SK-N-SH (cell line): ENCODE measurements around the gene TUBB8.

ENCODE experiments used
- CHD2 ChIP-seq: fragments of 150-350 bp; IDR thresholded peaks from 2 replicates; pipeline ENCODE4 v1.6.1; 2018; ENCODE audit warnings: low read length; ENCODE audit not compliant: partially characterized antibody
- EP300 ChIP-seq, 2 experiments: IDR thresholded peaks; 2 replicates each; pipeline versions ENCODE4 v1.4.0 to v1.6.1; 2012; ENCODE audit warnings: borderline replicate concordance in 1 of 2, low read depth in 1 of 2, low read length in 1 of 2
- FOXM1 ChIP-seq: IDR thresholded peaks from 2 replicates; pipeline ENCODE4 v1.4.0; 2012; ENCODE audit warnings: low read depth, mild to moderate bottlenecking
- GATA2 ChIP-seq: sonication (generic); formaldehyde crosslinking; IDR thresholded peaks from 2 replicates; pipeline ENCODE4 v1.5.0; 2020; ENCODE audit warnings: mild to moderate bottlenecking, missing genetic modification reagents
- MEF2A ChIP-seq: IDR thresholded peaks from 2 replicates; pipeline ENCODE4 v1.4.0; 2012; ENCODE audit warnings: low read depth, borderline replicate concordance
- MXI1 ChIP-seq: IDR thresholded peaks from 2 replicates; pipeline ENCODE4 v1.6.1; 2012; ENCODE audit warnings: mild to moderate bottlenecking, low read depth, low read length, improper control_type of control experiment
- RCOR1 ChIP-seq: fragments of 150-350 bp; IDR thresholded peaks from 2 replicates; pipeline ENCODE4 v1.6.1; 2017; ENCODE audit warnings: antibody characterized with exemption, low read length
- REST ChIP-seq: IDR thresholded peaks from 2 replicates; pipeline ENCODE4 v1.6.1; 2012; ENCODE audit warnings: mild to moderate bottlenecking, low read depth, low read length, moderate library complexity
- TCF12 ChIP-seq: IDR thresholded peaks from 2 replicates; pipeline ENCODE4 v1.4.0; 2012
- TEAD4 ChIP-seq: IDR thresholded peaks from 2 replicates; pipeline ENCODE4 v1.4.0; 2012; ENCODE audit warnings: mild to moderate bottlenecking, borderline replicate concordance; ENCODE audit not compliant: insufficient read depth
- USF1 ChIP-seq: IDR thresholded peaks from 2 replicates; pipeline ENCODE4 v1.4.0; 2012; ENCODE audit warnings: low read depth, borderline replicate concordance
- TF ChIP-seq, protein P1 (sequence below): fragments of 200-600 bp; sonication (generic); IDR thresholded peaks from 2 replicates; pipeline ENCODE4 v1.6.1; 2017; ENCODE audit warnings: antibody characterized with exemption, mild to moderate bottlenecking, moderate library complexity
- TF ChIP-seq, protein P2 (sequence below): IDR thresholded peaks from 2 replicates; pipeline ENCODE4; 2012

DNA sequence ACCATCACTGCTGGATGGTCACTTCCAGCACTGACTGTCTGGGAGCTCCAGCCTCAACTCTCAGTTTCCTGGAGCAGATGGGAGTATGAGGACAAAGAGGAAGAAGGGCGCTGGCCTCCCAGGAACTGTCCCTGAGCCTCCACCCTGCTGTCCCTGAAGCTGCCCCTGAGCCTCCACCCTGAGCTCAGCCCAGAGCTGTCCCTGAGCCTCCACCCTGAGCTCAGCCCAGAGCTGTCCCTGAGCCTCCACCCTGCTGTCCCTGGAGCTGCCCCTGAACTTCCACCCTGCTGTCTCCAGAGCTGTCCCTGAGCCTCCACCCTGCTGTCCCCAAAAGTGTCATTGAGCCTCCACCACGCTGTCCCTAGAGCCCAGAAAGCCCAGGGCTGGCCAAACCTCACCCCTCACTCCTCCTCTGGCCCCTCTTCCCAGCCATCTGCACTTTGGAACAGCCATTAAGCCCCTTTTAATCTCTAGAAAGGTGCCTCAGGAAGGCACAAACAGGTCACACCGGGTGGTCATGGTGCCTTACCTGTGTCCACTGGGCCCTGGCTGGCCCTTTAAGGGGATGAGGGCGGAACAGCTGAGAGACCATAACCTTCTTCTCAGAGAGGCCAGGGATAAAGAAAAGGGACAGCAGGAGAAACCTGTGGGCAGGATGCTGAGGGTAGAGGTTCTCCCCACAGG lies 30.6 kb upstream of the TUBB8 start:
- no peak for TF ChIP-seq GATA2 (CRISPR knock-in tag)
- no peak for TF ChIP-seq MEF2A
- TF ChIP-seq, protein P1, sequence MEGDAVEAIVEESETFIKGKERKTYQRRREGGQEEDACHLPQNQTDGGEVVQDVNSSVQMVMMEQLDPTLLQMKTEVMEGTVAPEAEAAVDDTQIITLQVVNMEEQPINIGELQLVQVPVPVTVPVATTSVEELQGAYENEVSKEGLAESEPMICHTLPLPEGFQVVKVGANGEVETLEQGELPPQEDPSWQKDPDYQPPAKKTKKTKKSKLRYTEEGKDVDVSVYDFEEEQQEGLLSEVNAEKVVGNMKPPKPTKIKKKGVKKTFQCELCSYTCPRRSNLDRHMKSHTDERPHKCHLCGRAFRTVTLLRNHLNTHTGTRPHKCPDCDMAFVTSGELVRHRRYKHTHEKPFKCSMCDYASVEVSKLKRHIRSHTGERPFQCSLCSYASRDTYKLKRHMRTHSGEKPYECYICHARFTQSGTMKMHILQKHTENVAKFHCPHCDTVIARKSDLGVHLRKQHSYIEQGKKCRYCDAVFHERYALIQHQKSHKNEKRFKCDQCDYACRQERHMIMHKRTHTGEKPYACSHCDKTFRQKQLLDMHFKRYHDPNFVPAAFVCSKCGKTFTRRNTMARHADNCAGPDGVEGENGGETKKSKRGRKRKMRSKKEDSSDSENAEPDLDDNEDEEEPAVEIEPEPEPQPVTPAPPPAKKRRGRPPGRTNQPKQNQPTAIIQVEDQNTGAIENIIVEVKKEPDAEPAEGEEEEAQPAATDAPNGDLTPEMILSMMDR: no peak
- no peak for TF ChIP-seq TCF12
- TF ChIP-seq, protein P2, sequence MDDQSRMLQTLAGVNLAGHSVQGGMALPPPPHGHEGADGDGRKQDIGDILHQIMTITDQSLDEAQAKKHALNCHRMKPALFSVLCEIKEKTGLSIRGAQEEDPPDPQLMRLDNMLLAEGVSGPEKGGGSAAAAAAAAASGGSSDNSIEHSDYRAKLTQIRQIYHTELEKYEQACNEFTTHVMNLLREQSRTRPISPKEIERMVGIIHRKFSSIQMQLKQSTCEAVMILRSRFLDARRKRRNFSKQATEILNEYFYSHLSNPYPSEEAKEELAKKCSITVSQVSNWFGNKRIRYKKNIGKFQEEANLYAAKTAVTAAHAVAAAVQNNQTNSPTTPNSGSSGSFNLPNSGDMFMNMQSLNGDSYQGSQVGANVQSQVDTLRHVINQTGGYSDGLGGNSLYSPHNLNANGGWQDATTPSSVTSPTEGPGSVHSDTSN: no peak
- TF ChIP-seq CHD2: no peak
- TF ChIP-seq REST: no peak
- no peak for TF ChIP-seq RCOR1
- no peak for TF ChIP-seq MXI1
- no peak for TF ChIP-seq FOXM1
- TF ChIP-seq USF1: no peak
- no peak for TF ChIP-seq TEAD4
- no peak for TF ChIP-seq EP300 (IDR thresholded peaks at IDR 0.05; ENCODE audit: borderline replicate concordance in 1 of 2, low read depth in 1 of 2, low read length in 1 of 2)
